ENCODE measurements around the gene PLXNB2. TPM values are rescaled to one million over a fixed set of nuclear protein-coding genes. Genes with fewer than 3 reads are reported as not detected.
"Not testable (repeated sequence)": the region's sequence is repeated elsewhere in the genome, so short reads cannot be mapped to it uniquely, and the experiment has no call there.

The PLXNB2 gene
- total and polyA plus RNA-seq, 2 donors (not counting 1 experiment from before 2014, with no cell fraction given), result 62.7 to 209 TPM

DNA sequence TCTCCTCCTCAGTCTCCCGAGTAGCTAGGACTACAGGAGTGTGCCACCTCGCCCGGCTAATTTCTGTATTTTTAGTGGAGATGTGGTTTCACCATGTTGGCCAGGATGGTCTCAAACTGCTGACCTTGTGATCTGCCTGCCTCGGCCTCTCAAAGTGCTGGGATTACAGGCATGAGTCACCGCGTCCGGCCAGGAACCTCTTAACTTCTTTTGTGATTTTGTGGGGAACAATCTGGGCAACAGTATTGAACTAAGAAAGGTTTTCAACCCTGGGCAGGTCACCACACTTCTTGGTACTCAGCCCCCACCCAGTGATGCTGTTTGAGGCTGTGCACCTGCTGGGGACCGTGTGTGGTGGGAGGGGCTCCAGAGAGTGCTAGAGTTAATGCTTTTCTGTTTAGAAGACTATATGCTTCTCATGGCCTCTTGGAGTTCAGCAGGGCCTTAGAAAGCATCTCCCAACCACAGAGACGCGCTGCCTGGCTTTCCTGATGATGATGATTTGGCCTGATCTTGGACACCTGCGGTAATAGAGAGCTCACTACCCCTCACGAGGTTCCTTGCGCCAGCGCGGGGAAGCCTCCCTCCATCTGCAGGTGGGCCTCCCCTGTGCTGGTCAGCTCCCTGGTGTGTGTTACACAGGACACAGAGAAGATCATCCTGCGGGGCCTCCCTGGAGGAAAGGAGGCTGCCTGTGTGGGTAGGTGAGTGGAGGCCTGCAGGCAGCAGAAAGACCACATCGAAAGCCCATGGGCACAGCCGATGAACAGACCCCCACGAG is 18.2 kb upstream of the PLXNB2 start:
- Histone ChIP-seq H3K4me2 (ENCODE audit: extremely low read depth, insufficient read depth, low read length) (peak overlapping the region; percentile 76), H3K27me3 (ENCODE audit: control insufficient read depth, insufficient read depth, low read length) (no peaks in the 10 kb centered on the region), H3K9ac (ENCODE audit: insufficient read depth, low read length) (no peak overlapping the region), H3K27ac (ENCODE audit: insufficient read depth, low read length) (no peak overlapping the region), H3K36me3 (ENCODE audit: control insufficient read depth, insufficient read depth, low read length) (no peaks in the 10 kb centered on the region), H4K20me1 (ENCODE audit: control insufficient read depth, extremely low read depth, insufficient read depth, low read length) (no peaks in the 10 kb centered on the region), H3K9me3 (ENCODE audit: control insufficient read depth, insufficient read depth, low read depth, low read length) (no peaks in the 10 kb centered on the region), H3K4me3 (replicated peaks in 1 of 4; ENCODE audit: control extremely low read depth in 1 of 4, insufficient read depth in 1 of 4, low read depth in 3 of 4, low read length in 4 of 4) (peak overlapping the region; percentile 25 to 74 (median 57)), H3K79me2 (ENCODE audit: control insufficient read depth, insufficient read depth, low read length) (no peaks in the 10 kb centered on the region), H3K4me1 (ENCODE audit: control insufficient read depth, extremely low read depth, insufficient read depth, low read length) (no peaks in the 10 kb centered on the region), H2AFZ (ENCODE audit: low read length) (no peak overlapping the region)
- no peak for DNase-seq (ENCODE audit: low read depth in 2 of 2)
- TF ChIP-seq EZH2 (IDR thresholded peaks at IDR 0.05; ENCODE audit: low read length, missing control alignments), result no peak
- TF ChIP-seq, protein P1, sequence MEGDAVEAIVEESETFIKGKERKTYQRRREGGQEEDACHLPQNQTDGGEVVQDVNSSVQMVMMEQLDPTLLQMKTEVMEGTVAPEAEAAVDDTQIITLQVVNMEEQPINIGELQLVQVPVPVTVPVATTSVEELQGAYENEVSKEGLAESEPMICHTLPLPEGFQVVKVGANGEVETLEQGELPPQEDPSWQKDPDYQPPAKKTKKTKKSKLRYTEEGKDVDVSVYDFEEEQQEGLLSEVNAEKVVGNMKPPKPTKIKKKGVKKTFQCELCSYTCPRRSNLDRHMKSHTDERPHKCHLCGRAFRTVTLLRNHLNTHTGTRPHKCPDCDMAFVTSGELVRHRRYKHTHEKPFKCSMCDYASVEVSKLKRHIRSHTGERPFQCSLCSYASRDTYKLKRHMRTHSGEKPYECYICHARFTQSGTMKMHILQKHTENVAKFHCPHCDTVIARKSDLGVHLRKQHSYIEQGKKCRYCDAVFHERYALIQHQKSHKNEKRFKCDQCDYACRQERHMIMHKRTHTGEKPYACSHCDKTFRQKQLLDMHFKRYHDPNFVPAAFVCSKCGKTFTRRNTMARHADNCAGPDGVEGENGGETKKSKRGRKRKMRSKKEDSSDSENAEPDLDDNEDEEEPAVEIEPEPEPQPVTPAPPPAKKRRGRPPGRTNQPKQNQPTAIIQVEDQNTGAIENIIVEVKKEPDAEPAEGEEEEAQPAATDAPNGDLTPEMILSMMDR (conservative IDR thresholded peaks at IDR 0.05 in 1 of 2, IDR thresholded peaks at IDR 0.05 in 1 of 2; ENCODE audit: low read depth in 1 of 2, low read length in 2 of 2), result no peak

DNA sequence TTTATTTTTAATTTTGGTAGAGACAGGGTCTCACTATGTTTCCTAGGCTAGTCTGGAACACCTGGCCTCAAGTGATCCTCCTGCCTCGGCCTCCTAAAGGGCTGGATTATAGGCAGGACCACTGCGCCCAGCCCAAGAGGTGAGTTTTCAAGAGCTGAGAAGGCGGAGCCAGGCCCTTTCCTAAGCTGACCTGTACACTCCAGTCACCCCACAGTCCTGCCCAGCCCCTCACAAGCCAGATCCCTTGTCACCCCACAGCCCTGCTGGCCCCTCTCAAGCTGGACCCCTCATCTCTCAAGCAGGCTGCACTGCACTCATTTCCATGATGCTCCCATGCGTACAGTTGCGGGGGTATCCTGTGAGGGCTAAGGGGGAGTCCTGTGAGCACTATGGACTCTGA is 16.5 kb upstream of the PLXNB2 start:
- H3K9me3 ChIP-seq (ENCODE audit: control insufficient read depth, insufficient read depth, low read depth, low read length), result no peaks in the 10 kb centered on the region

DNA sequence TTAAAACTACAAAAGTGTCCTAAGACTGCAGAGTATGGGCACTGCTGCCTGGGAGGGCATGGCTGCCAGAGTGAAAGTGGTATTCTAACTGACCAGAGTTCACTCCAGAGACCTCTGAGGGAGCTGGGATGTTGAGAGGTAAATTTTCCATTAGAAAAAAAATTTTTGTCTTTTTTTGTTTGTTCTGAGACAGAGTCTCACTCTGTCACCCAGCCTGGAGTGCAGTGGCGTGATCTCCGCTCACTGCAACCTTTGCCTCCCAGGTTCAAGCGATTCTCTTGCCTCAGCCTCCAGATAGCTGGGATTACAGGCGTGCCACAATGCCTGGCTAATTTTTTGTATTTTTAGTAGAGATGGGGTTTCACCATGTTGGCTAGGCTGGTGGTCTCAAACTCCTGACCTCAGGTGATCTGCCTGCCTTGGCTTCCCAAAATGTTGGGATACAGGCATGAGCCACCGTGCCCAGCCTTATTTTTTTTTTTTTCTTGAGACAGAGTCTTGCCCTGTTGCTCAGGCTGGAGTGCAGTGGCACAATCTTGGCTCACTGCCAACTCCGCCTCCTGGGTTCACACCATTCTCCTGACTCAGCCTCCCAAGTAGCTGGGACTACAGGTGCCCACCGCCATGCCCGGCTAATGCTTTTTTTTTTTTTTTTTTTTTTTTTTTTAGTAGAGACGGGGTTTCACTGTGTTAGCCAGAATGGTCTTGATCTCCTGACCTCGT is 15.1 kb upstream of the PLXNB2 start:
- not testable (repeated sequence) for H3K27ac ChIP-seq (ENCODE audit: insufficient read depth, low read length); H3K4me2 ChIP-seq (ENCODE audit: extremely low read depth, insufficient read depth, low read length); H3K27me3 ChIP-seq (ENCODE audit: control insufficient read depth, insufficient read depth, low read length); H3K4me3 ChIP-seq (replicated peaks in 1 of 4; ENCODE audit: control extremely low read depth in 1 of 4, insufficient read depth in 1 of 4, low read depth in 3 of 4, low read length in 4 of 4); H3K79me2 ChIP-seq (ENCODE audit: control insufficient read depth, insufficient read depth, low read length); H2AFZ ChIP-seq (ENCODE audit: low read length); H3K4me1 ChIP-seq (ENCODE audit: control insufficient read depth, extremely low read depth, insufficient read depth, low read length); H4K20me1 ChIP-seq (ENCODE audit: control insufficient read depth, extremely low read depth, insufficient read depth, low read length); H3K9me3 ChIP-seq (ENCODE audit: control insufficient read depth, insufficient read depth, low read depth, low read length); DNase-seq (ENCODE audit: low read depth in 2 of 2); H3K9ac ChIP-seq (ENCODE audit: insufficient read depth, low read length); H3K36me3 ChIP-seq (ENCODE audit: control insufficient read depth, insufficient read depth, low read length)

More for the DNA sequence above, 16.5 kb upstream of the PLXNB2 start:
- TF ChIP-seq, protein P1 (conservative IDR thresholded peaks at IDR 0.05 in 1 of 2, IDR thresholded peaks at IDR 0.05 in 1 of 2; ENCODE audit: low read depth in 1 of 2, low read length in 2 of 2), result no peak
- TF ChIP-seq EZH2 (IDR thresholded peaks at IDR 0.05; ENCODE audit: low read length, missing control alignments), result no peak
- H3K27me3 ChIP-seq (ENCODE audit: control insufficient read depth, insufficient read depth, low read length), result no peaks in the 10 kb centered on the region
- no peaks in the 10 kb centered on the region for H4K20me1 ChIP-seq (ENCODE audit: control insufficient read depth, extremely low read depth, insufficient read depth, low read length)
- no peak overlapping the region for H3K4me3 ChIP-seq (replicated peaks in 1 of 4; ENCODE audit: control extremely low read depth in 1 of 4, insufficient read depth in 1 of 4, low read depth in 3 of 4, low read length in 4 of 4)
- H3K4me2 ChIP-seq (ENCODE audit: extremely low read depth, insufficient read depth, low read length), result no peak overlapping the region
- H3K27ac ChIP-seq (ENCODE audit: insufficient read depth, low read length), result no peak overlapping the region
- H3K4me1 ChIP-seq (ENCODE audit: control insufficient read depth, extremely low read depth, insufficient read depth, low read length), result no peaks in the 10 kb centered on the region
- H3K36me3 ChIP-seq (ENCODE audit: control insufficient read depth, insufficient read depth, low read length), result no peaks in the 10 kb centered on the region
- no peaks in the 10 kb centered on the region for H3K79me2 ChIP-seq (ENCODE audit: control insufficient read depth, insufficient read depth, low read length)
- no peak overlapping the region for H3K9ac ChIP-seq (ENCODE audit: insufficient read depth, low read length)
- no peak overlapping the region for H2AFZ ChIP-seq (ENCODE audit: low read length)
- DNase-seq (ENCODE audit: low read depth in 2 of 2), result no peak
